ENCODE measurements around the gene JUN.
"Not testable (repeated sequence)": the region's sequence is repeated elsewhere in the genome, so short reads cannot be mapped to it uniquely, and the experiment has no call there.

Gene JUN

DNA sequence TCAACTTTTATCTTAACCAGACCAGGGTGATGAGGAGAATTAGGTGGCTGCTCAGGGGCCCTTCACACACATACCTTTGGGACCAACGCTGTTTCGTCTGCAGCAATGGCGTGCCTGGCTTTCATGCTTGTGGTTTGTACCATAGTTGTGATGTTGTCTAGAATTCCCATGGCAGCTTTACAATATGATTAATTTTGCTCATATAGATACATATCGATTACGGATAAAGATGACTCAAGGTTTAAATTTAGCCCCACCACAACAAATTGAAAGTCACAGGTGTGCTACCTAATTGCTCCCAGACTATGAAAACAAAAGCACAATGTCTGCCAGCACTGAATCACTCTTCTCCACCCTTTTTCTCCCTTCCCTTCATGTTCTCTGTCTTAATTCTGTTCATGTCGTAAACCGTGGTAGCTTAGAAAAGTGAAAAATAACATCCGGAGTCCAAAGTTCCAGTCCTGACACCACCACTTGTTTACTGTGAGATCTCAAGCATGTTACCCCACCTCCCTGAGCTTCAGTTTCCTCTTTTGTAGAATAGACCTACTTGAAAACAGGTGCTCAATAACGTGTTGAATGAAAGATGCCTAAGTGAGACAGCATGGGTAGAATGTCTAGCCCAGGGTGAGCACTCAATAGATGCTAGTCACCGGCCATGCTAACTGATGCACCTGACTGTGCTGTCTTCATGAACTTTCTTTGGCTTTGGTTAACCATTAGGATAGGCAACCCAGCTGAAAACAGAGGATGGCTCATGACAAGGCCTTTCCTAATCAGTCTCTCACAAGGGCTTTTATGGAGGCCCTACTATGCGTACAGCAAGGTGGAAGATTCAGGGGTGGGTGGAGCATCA is 22.1 kb upstream of the JUN start:
- DNase-seq = no peak

- DNase-seq = no peak
These were observed 21.2 kb upstream of the JUN start for GRCh38 chr1:58804853-58805565.

DNA sequence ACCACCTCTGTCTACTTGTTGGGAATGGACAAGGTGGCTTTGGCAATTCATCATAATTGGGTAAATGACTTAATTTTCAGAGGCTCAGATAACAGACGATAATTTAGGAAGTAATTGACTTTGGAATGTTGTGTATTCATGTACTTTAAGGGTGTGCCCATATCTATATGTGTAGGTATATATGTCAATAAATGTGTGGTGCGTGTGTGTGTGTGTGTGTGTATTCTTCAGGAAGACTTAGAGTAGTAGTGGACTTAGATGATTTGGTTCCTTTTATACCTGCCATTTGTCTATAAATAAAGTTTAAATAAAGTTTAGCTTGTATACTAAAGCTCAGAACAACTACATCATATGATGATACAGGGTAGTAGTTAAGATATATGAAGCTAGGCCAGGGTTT is 20.0 kb upstream of the JUN start:
- DNase-seq = no peak

GRCh38 chr1:58802640-58803399 is 19.0 kb upstream of the JUN start:
- no peak for DNase-seq

- not testable (repeated sequence) for DNase-seq
These were observed 17.4 kb upstream of the JUN start for GRCh38 chr1:58801286-58801685.

DNA sequence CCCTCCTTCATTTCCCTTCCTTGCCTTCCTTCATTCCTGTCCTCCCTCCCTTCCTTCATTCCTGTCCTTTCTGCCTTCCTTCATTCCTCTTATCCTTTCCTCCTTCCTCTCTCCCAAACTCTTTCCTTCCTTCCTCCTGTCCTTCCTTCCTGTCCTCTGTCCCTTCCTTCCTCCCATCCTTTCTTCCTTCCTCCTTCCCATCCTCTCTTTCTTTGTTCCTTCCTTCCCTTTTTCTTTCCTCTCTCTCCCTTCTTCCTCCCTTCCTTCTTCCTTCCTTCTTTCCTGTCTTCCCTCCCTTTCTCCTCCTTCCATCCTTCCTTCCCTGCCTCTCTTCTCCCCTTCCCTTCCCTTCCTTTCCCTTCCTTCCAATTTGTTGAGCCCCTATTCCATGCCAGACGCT is 15.8 kb upstream of the JUN start:
- no peak for DNase-seq

- no peak for DNase-seq
These were observed 15.1 kb upstream of the JUN start for GRCh38 chr1:58798910-58799442.

DNA sequence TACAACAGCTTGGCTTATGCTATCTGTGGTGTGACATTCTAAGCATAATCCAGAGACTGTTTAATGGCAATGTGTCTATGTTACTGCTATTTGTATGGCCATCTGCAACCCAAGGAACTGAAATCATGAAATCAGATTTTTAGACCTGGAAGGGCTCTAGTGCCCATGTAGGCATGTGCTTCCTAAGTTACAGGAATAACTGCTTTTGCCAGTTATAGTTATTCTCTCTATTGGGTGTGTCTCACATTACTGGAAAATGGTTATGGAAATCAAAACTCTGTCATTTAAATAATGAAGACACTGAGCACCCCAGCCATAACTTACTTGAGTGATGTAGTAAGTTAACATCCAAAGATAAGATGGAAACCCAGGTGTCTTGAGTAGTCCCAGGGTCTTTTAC is 12.6 kb upstream of the JUN start:
- DNase-seq = no peak

DNA sequence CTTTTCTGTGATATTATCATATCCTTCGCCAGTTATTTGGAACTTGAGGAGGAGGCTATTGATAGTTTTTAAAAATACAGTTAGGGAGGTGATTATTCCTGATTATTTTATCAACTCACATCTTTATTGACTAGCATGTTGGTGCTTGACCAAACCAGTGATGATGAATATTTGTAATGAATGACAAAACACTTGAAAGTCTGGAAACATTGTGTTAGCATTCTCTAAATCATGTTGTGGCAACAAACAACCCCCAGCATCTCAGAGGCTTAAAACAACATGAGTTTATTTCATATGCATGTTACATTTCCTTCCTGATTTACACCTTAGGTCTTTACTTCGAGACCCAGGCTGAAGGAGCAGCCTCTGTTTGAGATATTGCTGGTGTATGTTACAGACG is 10.7 kb upstream of the JUN start:
- DNase-seq = no peak

DNA sequence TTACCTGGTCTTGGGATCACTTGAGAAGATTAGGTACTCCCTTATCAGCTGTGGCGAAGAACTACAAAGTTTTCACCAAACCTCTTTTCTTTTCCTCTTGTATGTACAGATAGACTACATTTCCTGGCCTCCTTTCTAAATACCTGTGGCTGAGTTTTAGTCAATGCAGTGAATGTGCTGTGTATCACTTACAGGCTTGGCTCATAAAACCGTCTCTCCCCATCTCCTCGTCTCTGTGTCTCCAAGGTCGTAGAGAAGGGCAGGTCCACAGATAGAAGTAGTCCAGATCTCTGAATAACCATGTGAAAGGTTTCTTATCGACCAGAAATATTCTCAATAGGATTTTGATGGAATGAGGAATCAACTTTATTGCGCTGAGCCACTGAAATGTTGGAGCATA is 9.0 kb upstream of the JUN start:
- DNase-seq = no peak

DNA sequence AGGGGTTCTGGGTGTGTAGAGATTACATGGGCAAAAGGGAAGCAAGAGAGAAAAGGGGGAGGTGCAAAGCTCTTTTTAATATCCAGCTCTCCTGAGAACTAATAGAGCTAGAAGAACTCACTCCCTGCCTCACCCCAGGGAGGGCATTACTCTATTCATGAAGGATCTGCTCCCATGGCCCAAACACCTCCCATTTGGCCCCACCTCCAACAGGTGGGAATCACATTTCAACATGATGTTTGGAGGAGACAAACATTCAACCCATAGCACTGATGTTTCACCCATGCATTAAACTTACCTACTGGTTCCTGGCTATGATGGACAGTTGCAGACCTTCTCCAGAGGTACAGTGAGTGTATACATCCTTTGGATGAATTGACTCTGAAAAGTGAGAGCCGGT is 7.3 kb upstream of the JUN start:
- DNase-seq = no peak

- DNase-seq = no peak
These were observed 6.3 kb upstream of the JUN start for GRCh38 chr1:58789996-58790660.

GRCh38 chr1:58789322-58789856 is 5.5 kb upstream of the JUN start:
- DNase-seq = no peak

DNA sequence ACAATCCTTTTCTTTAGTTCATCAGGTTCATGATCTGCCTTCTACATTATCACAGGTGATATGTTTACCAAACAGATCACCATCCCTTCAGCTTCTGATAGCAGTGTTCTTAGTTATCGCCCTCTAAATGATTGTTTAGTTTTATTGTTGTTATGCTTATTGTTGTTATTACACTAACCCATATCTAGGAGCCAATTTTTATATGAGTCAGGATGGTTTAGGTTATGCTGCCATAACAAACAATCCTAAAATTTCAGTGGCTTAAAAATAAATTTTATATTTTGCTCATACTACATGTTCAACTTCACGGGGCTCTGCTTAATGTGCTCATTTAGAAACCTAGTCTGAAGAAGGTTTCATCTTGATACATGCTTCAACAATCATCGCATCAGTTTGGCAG is 4.4 kb upstream of the JUN start:
- DNase-seq = no peak

DNA sequence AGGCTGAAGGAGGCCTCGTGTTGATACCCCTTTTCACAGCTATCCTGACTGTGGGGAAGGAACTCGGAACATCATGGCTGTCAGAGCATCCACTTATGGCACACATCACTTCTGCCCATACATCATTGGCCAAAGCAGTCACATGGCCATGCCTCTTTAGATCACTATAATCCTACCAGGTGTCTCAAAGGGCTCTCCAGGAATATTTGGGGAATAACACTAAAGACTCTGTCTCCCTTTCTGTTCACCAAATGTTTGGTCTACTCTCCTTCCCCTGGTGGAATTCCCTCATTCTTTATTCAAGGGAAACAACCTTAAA is 3.0 kb upstream of the JUN start:
- DNase-seq = no peak

- DNase-seq = no peak
These were observed 2.5 kb upstream of the JUN start for GRCh38 chr1:58786184-58786926.

DNA sequence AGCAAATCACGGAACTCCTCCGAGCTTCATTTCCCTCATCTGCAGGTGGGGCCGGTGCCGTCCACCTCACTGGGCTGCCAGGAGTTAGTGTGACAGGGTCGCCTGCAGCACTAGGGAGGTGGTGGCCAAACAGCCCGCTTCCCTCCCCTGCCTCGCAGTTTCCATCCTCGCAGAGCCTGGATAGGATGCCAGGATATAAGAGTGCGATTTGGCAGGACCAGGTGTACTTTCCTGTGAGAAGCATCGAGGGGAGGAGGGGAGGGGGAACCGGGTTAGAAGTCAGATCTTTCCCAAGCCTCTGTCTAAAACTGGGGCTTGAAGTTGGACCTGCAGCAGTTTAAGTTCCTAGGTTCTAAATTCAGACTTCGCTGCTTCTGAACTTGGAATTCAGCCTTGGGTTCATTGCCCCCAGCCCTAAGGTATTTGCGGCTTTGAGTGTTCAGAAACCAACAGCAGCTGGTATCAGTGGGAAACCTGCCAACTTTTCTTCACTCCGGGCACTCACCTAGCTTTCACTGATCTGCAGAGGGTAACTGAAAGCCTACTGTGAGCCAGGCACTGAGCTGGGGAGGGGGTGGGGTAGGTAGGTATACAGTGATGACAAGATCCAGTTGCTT is 1.7 kb upstream of the JUN start:
- DNase-seq = no peak

GRCh38 chr1:58784758-58785441 is 1.1 kb upstream of the JUN start:
- peak; percentile 94 for DNase-seq

DNA sequence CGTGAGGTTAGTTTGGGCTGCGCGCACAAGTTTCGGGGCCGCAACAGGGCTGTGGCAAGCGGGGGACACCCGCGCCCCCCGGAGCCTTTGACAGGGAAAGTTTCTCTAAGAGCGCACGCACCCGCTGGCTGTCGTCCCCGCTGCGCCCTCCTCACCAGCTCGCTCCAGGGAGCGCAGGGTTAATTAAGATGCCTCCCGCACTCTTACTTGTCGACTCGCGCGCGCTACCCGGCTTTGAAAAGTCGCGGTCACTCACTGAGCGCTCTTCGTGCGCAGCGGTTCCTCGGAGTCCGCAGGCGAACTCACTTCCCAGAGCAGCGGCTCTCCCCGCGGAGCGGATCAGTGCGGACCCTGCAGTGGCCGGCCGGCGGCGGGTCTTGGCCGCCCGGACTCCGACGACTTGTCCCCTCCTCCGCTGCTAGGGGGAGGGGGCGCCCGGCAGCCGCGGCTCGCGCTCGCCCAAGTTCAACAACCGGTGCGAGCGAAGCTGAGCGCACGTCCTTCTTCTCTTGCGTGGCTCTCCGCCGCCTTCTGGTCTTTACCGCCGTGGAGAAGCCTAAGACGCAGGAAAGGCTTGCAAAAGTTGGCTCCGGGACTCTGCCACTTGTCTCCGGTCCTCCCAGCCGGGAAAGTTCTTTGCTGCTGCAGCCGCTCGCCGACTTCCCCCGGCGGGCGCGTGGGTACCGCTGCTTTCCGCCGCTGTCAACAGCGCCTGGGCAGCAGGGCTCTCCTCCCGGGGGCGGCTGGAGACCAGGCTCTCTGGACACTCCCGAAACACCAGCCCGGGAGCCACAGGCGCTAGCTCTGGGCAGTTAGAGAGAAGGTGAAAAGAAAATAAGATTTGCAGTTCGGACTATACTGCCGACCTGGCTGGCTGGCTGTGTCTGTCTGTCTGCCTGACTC is 506 bp downstream of the JUN start:
- DNase-seq = peak; percentile 76
